ENCODE measurements around the gene CHODL. TPM values are rescaled to one million over a fixed set of nuclear protein-coding genes. Genes with fewer than 3 reads are reported as not detected.

CHODL gene
- total RNA-seq, 3 donors from 2014 or later, result 0.32 to 1.0 (median 0.66) TPM

- Histone ChIP-seq H3K36me3 (no peaks in the 10 kb centered on the region), H3K9me3 (no peaks in the 10 kb centered on the region), H3K4me3 (no peak overlapping the region), H3K27ac (no peak overlapping the region), H3K27me3 (no peaks in the 10 kb centered on the region), H3K4me1 (no peaks in the 10 kb centered on the region)
- TF ChIP-seq CTCF (IDR thresholded peaks at IDR 0.05) (no peak), POLR2A (IDR thresholded peaks at IDR 0.05) (no peak), POLR2AphosphoS5 (IDR thresholded peaks at IDR 0.05) (no peak)
- no peak for DNase-seq (ENCODE audit: low spot score in 2 of 2)
- intact Hi-C loops (cut with DNase I; ENCODE audit: low total_unique reads), result loop anchor here (10.0 kb wide), 1 partner anchor 157 kb away; no protein-coding TSS in a partner anchor
Measured at GRCh38 chr21:18298228-18298627, 53.6 kb downstream of the CHODL start.

Other genes with a start within 250 kb of the CHODL start
- gene TMPRSS15, start 159.0 kb downstream of the CHODL start, total RNA-seq, result not detected